Limb (tissue), 2 donors: ENCODE measurements around the gene MYOZ2.
A peak's percentile ranks its signal among the peaks of the same experiment; 100 is the strongest.

ENCODE experiments used
- DNase-seq, 2 donors: peaks; one replicate each; pipeline ENCODE4 v3.0.0-alpha.2; 2016; ENCODE audit errors: extremely low spot score in 2 of 2

The MYOZ2 gene

DNA sequence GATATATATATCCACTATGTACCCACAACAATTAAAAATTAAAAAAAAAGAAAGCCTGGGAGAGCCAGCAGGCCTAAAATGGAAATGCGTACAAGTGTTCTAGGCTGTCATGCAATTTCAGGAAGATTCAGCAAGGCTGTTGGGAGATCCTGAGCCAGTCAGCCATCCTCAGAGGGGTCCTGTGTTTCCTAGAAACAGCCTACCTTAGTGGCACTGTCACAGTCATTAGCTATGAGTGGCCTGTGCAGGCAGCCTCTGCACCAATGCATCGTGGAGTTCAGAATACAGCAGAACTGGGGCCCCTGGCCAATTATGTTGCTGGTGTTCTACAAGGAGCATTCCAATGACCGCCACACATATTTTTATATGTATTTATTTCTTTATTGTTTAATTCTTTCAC is 55.9 kb downstream of the MYOZ2 start:
- no peak for DNase-seq

GRCh38 chr4:119197772-119198212 is 62.2 kb downstream of the MYOZ2 start:
- DNase-seq: no peak

GRCh38 chr4:119204916-119205315 is 69.3 kb downstream of the MYOZ2 start:
- peak in 1 of 2 donors; percentile 7 for DNase-seq

GRCh38 chr4:119205690-119206089 is 70.1 kb downstream of the MYOZ2 start:
- no peak for DNase-seq

- no peak for DNase-seq
Measured at GRCh38 chr4:119206178-119206577, 70.5 kb downstream of the MYOZ2 start.

- no peak for DNase-seq
Measured at GRCh38 chr4:119207051-119207450, 71.4 kb downstream of the MYOZ2 start.

- DNase-seq: no peak
Measured at GRCh38 chr4:119209077-119209476, 73.4 kb downstream of the MYOZ2 start.

DNA sequence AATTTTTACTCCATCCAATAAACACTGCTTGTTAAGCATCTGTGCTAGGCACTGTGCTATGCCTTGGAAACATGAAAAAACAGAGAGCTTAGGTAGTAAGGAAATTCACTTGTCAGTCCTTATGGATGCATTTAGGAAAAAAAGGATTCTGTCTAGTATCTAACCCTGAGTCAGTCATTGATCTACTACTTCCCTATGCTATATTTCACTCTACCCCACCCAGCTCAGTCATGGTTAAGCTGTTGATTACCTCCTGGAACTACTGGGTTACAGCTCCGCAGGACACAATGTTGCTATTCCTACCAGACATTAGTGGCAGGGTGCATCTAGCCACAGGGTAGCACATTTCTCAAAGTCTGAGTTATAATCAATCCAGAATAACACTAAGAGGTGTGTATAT is 74.0 kb downstream of the MYOZ2 start:
- no peak for DNase-seq

GRCh38 chr4:119210775-119211174 is 75.1 kb downstream of the MYOZ2 start:
- DNase-seq: no peak

DNA sequence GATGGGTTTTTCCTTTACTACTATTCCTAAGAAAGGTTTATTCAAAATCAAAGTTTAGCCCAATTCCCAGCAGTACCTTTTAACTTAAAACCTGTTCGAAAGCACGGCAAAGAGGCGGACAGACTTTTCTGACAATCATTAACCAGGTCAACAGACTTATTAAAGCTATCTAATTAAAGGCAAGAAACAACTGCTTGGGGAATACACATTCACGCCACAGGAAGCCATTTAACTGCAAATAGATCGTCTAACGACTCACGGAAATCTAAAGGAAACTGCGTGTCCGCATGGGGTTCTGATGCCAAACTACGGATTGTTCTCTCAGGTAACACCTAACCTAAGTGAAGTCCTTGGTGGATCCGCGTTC is 76.2 kb downstream of the MYOZ2 start:
- DNase-seq: peak in 1 of 2 donors; percentile 40

GRCh38 chr4:119212234-119212963 is 76.8 kb downstream of the MYOZ2 start, which contains the start of gene USP53:
USP53 (plus strand) TSS chr4:119212713; CDS start chr4:119239760, 27,047 bp downstream.
- DNase-seq: peak; percentile 93 to 97

GRCh38 chr4:119212964-119213606 is 77.5 kb downstream of the MYOZ2 start:
- DNase-seq: peak; percentile 60 to 80

- DNase-seq: no peak
Measured at GRCh38 chr4:119218093-119218492, 82.5 kb downstream of the MYOZ2 start.

DNA sequence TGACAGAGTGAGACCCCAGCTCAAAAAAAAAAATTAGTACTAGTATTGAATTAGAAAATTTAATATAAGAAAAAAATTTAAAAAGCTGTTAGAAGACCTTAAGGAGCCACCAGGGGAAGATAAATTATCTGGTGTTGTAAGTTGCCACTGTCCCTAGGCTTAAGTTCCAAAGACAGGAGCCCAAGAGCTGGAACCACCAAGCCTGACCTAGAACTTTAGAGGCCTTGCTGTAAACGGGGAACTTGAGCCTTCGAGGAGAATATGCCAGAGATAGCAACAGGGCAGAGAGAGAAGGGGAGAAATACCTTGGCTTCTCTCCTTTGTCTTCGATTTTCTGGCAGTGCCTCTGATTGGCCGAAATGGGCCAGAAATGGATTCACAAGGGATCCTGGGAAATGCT is 85.8 kb downstream of the MYOZ2 start:
- DNase-seq: no peak

DNA sequence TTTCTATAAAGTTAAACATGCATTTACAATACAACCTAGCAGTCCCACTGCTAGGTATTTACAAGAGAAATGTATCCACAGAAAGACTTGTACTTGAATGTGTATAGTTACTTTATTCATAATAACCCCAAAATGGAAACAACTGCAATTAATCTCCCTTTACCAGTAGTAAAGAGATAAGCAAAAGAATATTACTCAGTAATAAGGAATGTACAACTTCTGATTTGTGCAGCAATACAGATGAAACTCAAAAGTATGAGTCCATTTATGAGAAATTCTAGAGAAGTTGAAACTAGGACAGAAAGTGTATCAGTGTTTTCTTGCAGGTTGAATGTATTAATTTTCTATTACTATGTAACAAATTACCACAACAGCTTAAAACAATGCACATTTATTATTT is 92.1 kb downstream of the MYOZ2 start:
- no peak for DNase-seq

DNA sequence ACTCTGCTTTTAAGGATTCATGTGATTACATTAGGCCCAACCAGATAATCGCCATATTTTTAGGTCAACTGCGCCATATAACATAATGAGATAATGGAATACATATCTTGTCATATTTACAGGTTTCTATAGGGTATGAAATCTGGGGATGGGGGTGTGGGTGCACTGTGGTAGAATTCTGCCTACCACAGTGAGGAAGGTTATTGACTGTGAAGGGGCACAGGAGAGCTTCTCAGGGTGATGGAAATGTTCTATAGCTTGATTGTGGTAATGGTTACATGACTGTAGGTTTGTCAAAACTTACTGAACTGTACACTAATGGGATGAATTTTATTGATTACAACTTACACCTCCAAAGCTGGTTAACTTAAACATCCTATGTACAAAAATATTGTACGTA is 92.8 kb downstream of the MYOZ2 start:
- DNase-seq: no peak

GRCh38 chr4:119229908-119230687 is 94.5 kb downstream of the MYOZ2 start:
- DNase-seq: no peak

DNA sequence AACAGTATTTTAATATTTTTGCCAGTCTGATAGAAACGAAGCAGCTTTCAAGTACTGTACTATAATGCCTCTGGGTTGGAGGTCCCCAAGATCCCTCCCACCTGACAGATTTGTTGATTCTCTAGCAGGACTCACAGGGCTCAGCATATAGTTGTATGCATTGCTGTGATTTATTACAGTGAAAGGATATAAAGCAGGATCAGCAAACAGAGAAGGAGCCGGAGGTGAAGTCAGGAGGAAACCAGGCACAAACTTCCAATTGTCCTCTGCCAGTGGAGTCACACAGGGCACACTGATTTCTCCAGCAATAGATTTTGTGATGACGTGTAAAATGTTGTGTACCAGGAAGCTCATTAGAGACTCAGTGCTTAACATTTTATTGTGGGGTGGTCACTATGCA is 95.9 kb downstream of the MYOZ2 start:
- no peak for DNase-seq

GRCh38 chr4:119232286-119232685 is 96.7 kb downstream of the MYOZ2 start:
- DNase-seq: no peak

DNA sequence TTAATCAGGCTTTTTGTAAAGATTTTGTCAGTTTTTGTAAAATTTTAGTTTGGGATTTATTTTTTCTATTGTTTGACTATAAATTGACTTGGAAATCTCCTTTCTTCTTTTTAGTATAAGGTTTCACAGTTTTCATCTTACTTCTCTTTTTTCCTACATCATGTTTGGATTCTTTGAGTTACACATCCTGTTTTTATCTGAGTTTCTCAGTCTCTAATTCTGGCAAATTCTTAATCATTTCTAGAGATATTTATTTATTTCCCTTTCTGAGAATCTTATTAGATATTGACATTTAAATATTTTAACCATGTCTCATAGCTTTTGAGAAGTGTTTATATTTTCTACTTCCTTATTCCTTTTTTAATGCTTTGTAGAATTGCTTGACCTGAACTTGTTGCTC is 97.6 kb downstream of the MYOZ2 start:
- no peak for DNase-seq

DNA sequence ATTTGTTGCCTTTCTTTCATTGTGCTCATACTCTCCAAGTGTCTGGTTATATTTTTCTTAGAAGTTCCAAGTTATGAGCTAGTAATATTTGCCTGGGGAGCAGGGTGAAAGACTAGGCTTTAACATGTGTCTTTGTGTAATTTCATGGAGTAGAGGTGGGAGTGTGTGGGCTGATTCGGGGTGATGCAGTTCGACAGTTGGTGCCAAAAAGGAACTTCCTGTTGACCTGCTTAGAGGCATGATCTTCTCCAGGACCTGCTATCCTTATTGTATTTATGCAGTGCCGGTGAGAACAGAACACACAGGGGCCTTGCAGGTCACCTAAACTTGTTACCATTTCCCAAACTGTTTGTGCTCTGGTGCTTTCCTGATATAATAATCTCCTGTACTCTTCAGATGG is 98.1 kb downstream of the MYOZ2 start:
- DNase-seq: no peak

DNA sequence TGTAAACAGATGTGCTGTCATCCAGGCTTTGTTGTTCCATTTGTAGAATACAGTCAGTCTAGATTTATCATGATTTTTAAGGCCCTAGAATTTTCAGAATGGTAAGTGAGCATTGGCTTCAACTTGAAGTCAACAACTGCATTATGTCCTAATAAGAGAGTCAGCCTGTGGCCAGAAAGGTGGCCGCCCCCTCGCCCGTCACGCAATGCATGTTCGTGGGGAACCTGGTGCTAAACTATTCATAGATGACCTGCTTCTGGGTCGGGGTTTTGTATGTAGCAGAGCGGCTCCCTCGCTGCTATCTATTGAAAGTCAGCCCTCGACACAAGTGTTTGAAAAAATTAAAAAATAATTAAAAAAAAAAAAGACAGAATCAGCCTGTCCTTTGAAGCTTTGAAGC is 101.6 kb downstream of the MYOZ2 start:
- no peak for DNase-seq
